ENCODE measurements around the gene ABCA10. TPM values are rescaled to one million over a fixed set of nuclear protein-coding genes. Genes with fewer than 3 reads are reported as not detected.

ABCA10 gene
- total RNA-seq, 1 experiment from 2014 or later, result 0.34 TPM

DNA sequence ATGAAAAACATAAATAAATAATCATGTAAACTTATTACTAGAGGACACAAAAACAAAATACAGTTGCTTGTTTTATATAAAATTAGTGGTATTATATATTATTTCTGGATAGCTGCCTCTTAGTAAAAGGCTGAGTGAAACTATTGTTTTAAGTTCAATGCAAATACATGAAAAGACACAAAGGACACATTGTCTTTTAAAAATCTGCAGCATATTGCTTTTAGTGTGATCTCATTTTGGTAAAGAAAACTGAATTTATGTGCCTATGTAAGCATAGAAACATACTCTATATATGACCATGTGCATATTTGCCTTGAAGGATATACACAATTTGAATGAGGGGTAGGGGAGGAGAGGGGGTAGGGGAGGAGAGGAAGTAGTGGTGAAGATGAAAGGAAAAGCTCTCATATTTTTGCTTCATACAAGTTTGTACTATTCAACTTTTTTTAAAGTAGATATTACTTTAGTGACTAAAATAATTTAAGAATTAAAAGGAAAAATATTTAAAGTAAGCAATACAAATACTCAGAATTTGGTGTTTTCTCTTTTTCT lies 5.8 kb downstream of the ABCA10 start:
- ATAC-seq (no peak), DNase-seq (ENCODE audit: low read depth, low spot score) (no peak)
- BruUV-seq (replicated peaks), result no TSS peak
- TF ChIP-seq, protein P1, sequence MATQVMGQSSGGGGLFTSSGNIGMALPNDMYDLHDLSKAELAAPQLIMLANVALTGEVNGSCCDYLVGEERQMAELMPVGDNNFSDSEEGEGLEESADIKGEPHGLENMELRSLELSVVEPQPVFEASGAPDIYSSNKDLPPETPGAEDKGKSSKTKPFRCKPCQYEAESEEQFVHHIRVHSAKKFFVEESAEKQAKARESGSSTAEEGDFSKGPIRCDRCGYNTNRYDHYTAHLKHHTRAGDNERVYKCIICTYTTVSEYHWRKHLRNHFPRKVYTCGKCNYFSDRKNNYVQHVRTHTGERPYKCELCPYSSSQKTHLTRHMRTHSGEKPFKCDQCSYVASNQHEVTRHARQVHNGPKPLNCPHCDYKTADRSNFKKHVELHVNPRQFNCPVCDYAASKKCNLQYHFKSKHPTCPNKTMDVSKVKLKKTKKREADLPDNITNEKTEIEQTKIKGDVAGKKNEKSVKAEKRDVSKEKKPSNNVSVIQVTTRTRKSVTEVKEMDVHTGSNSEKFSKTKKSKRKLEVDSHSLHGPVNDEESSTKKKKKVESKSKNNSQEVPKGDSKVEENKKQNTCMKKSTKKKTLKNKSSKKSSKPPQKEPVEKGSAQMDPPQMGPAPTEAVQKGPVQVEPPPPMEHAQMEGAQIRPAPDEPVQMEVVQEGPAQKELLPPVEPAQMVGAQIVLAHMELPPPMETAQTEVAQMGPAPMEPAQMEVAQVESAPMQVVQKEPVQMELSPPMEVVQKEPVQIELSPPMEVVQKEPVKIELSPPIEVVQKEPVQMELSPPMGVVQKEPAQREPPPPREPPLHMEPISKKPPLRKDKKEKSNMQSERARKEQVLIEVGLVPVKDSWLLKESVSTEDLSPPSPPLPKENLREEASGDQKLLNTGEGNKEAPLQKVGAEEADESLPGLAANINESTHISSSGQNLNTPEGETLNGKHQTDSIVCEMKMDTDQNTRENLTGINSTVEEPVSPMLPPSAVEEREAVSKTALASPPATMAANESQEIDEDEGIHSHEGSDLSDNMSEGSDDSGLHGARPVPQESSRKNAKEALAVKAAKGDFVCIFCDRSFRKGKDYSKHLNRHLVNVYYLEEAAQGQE (IDR thresholded peaks at IDR 0.05; ENCODE audit: low read depth), result no peak
- TF ChIP-seq, protein P2, sequence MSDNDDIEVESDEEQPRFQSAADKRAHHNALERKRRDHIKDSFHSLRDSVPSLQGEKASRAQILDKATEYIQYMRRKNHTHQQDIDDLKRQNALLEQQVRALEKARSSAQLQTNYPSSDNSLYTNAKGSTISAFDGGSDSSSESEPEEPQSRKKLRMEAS (IDR thresholded peaks at IDR 0.05), result no peak
- TF ChIP-seq CEBPB (IDR thresholded peaks at IDR 0.05; ENCODE audit: low read depth), result no peak
- TF ChIP-seq POLR2AphosphoS5 (IDR thresholded peaks at IDR 0.05; ENCODE audit: low read depth, low read length), result no peak
- TF ChIP-seq EZH2 (IDR thresholded peaks at IDR 0.05), result no peak
- TF ChIP-seq POLR2A (IDR thresholded peaks at IDR 0.05; ENCODE audit: borderline replicate concordance, extremely low read depth, insufficient read depth, insufficient read length), result no peak
- TF ChIP-seq, protein P3, sequence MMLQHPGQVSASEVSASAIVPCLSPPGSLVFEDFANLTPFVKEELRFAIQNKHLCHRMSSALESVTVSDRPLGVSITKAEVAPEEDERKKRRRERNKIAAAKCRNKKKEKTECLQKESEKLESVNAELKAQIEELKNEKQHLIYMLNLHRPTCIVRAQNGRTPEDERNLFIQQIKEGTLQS (IDR thresholded peaks at IDR 0.05), result no peak
- TF ChIP-seq YY1 (IDR thresholded peaks at IDR 0.05; ENCODE audit: extremely low read depth, insufficient replicate concordance, low read depth, low read length), result no peak
- TF ChIP-seq, protein P4, sequence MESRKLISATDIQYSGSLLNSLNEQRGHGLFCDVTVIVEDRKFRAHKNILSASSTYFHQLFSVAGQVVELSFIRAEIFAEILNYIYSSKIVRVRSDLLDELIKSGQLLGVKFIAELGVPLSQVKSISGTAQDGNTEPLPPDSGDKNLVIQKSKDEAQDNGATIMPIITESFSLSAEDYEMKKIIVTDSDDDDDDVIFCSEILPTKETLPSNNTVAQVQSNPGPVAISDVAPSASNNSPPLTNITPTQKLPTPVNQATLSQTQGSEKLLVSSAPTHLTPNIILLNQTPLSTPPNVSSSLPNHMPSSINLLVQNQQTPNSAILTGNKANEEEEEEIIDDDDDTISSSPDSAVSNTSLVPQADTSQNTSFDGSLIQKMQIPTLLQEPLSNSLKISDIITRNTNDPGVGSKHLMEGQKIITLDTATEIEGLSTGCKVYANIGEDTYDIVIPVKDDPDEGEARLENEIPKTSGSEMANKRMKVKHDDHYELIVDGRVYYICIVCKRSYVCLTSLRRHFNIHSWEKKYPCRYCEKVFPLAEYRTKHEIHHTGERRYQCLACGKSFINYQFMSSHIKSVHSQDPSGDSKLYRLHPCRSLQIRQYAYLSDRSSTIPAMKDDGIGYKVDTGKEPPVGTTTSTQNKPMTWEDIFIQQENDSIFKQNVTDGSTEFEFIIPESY (IDR thresholded peaks at IDR 0.05; ENCODE audit: extremely low read depth, insufficient replicate concordance, low read length), result no peak
- no peak for TF ChIP-seq TCF7L2 (IDR thresholded peaks at IDR 0.05; ENCODE audit: borderline replicate concordance, extremely low read depth, insufficient read depth, insufficient read length)
- TF ChIP-seq EZH2phosphoT487 (IDR thresholded peaks at IDR 0.05; ENCODE audit: borderline replicate concordance), result no peak
- TF ChIP-seq SIN3A (IDR thresholded peaks at IDR 0.05; ENCODE audit: low read depth), result no peak
- no peak for TF ChIP-seq SRF (IDR thresholded peaks at IDR 0.05; ENCODE audit: low read depth)
- no peak for TF ChIP-seq ZNF274 (IDR thresholded peaks at IDR 0.05; ENCODE audit: low read depth, low read length)
- ChIA-PET CTCF (interaction anchor here (1.6 kb wide), 1 partner anchor 11 kb away, joined by 4 read pairs; no protein-coding TSS in a partner anchor), POLR2A (no interaction called here), RAD21 (ENCODE audit: low non-redundant PET in 1 of 2, low total read pairs in 2 of 2, uncharacterized antibody in 2 of 2, unreplicated experiment in 2 of 2) (no interaction called here)
- no peaks in the 10 kb centered on the region for H3K9me3 ChIP-seq (ENCODE audit: control insufficient read depth in 1 of 2, insufficient read depth in 1 of 2, low read depth in 1 of 2, low read length in 2 of 2)
- intact Hi-C loops (cut with micrococcal nuclease), result no loop called here
- H3K36me3 ChIP-seq (ENCODE audit: control insufficient read depth in 1 of 2, insufficient read depth in 2 of 2, low read length in 2 of 2), result no peaks in the 10 kb centered on the region
- no peaks in the 10 kb centered on the region for H4K20me1 ChIP-seq (ENCODE audit: insufficient read depth)
- peaks cover 0 to 4% of the 10 kb centered on the region in 2 experiments; a peak in 1 of 4 replicates for H3K4me1 ChIP-seq (ENCODE audit: control insufficient read depth in 1 of 2, insufficient read depth in 2 of 2, low read length in 2 of 2)
- H3K4me2 ChIP-seq (ENCODE audit: low read length), result no peak overlapping the region
- no peak overlapping the region for H3K27ac ChIP-seq (ENCODE audit: low read depth, low read length)
- H3K4me3 ChIP-seq (replicated peaks in 1 of 2; ENCODE audit: low read depth in 1 of 2, low read length in 2 of 2), result no peak overlapping the region
- no peak overlapping the region for H2AFZ ChIP-seq (ENCODE audit: low read depth, low read length, poor library complexity, severe bottlenecking)
- no peaks in the 10 kb centered on the region for H3K9me2 ChIP-seq (ENCODE audit: insufficient read depth)
- H3K9ac ChIP-seq (ENCODE audit: low read length), result no peak overlapping the region
- H3K79me2 ChIP-seq (ENCODE audit: insufficient read depth, low read length), result no peaks in the 10 kb centered on the region
- no peaks in the 10 kb centered on the region for H3K27me3 ChIP-seq (ENCODE audit: insufficient read depth, low read length)
